ENCODE measurements around the gene ACAP3.
"Not testable (repeated sequence)": the region's sequence is repeated elsewhere in the genome, so short reads cannot be mapped to it uniquely, and the experiment has no call there.

The ACAP3 gene

GRCh38 chr1:1260843-1261560 lies 46.7 kb downstream of the ACAP3 start:
- no peak for DNase-seq

GRCh38 chr1:1259951-1260600 lies 47.7 kb downstream of the ACAP3 start:
- no peak for DNase-seq

- no peak for DNase-seq
Observed at GRCh38 chr1:1259540-1259939, 48.2 kb downstream of the ACAP3 start.

GRCh38 chr1:1259119-1259488 lies 48.6 kb downstream of the ACAP3 start:
- no peak for DNase-seq

GRCh38 chr1:1256956-1257871 lies 50.5 kb downstream of the ACAP3 start:
- no peak for DNase-seq

- DNase-seq, result no peak
Observed at GRCh38 chr1:1255611-1256010, 52.1 kb downstream of the ACAP3 start.

- DNase-seq, result no peak
Observed at GRCh38 chr1:1255078-1255477, 52.7 kb downstream of the ACAP3 start.

GRCh38 chr1:1254667-1254998 lies 53.1 kb downstream of the ACAP3 start:
- no peak for DNase-seq

GRCh38 chr1:1253972-1254666 lies 53.6 kb downstream of the ACAP3 start:
- DNase-seq, result no peak

GRCh38 chr1:1253314-1253713 lies 54.4 kb downstream of the ACAP3 start:
- DNase-seq, result no peak

- DNase-seq, result no peak
Observed at GRCh38 chr1:1250786-1251284, 56.9 kb downstream of the ACAP3 start.

- not testable (repeated sequence) for DNase-seq
Observed at GRCh38 chr1:1248009-1248913, 59.5 kb downstream of the ACAP3 start.

GRCh38 chr1:1247341-1247913 lies 60.3 kb downstream of the ACAP3 start:
- no peak for DNase-seq

GRCh38 chr1:1246577-1247340 lies 61.0 kb downstream of the ACAP3 start, which contains the start of gene C1QTNF12:
Gene C1QTNF12, minus strand, starts transcription at chr1:1246722. Its CDS starts 32 bp downstream, at chr1:1246690.
- no peak for DNase-seq

GRCh38 chr1:1245817-1246576 lies 61.7 kb downstream of the ACAP3 start:
- DNase-seq, result no peak

- DNase-seq, result no peak
Observed at GRCh38 chr1:1245178-1245816, 62.4 kb downstream of the ACAP3 start.

GRCh38 chr1:1244192-1244811 lies 63.4 kb downstream of the ACAP3 start:
- no peak for DNase-seq

- DNase-seq, result no peak
Observed at GRCh38 chr1:1243807-1244191, 63.9 kb downstream of the ACAP3 start.

- no peak for DNase-seq
Observed at GRCh38 chr1:1243266-1243660, 64.5 kb downstream of the ACAP3 start.

All from NCI-H748 treated with DMSO at 0.1 percent for 48 hours (cell line).